ENCODE measurements around the gene MELK. TPM values are rescaled to one million over a fixed set of nuclear protein-coding genes. Genes with fewer than 3 reads are reported as not detected.

Gene MELK
- total and polyA plus RNA-seq, 8 donors, result 1.7 to 15.2 (median 3.8) TPM; not detected in 2

- no peak for TF ChIP-seq EP300 (IDR thresholded peaks at IDR 0.05)
- no peak for TF ChIP-seq POLR2A (IDR thresholded peaks at IDR 0.05)
- TF ChIP-seq POLR2AphosphoS5 (IDR thresholded peaks at IDR 0.05), result no peak
- TF ChIP-seq, protein P1, sequence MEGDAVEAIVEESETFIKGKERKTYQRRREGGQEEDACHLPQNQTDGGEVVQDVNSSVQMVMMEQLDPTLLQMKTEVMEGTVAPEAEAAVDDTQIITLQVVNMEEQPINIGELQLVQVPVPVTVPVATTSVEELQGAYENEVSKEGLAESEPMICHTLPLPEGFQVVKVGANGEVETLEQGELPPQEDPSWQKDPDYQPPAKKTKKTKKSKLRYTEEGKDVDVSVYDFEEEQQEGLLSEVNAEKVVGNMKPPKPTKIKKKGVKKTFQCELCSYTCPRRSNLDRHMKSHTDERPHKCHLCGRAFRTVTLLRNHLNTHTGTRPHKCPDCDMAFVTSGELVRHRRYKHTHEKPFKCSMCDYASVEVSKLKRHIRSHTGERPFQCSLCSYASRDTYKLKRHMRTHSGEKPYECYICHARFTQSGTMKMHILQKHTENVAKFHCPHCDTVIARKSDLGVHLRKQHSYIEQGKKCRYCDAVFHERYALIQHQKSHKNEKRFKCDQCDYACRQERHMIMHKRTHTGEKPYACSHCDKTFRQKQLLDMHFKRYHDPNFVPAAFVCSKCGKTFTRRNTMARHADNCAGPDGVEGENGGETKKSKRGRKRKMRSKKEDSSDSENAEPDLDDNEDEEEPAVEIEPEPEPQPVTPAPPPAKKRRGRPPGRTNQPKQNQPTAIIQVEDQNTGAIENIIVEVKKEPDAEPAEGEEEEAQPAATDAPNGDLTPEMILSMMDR (IDR thresholded peaks at IDR 0.05), result no peak
- DNase-seq, result no peak
- Histone ChIP-seq H3K27me3 (no peaks in the 10 kb centered on the region), H3K9me3 (no peaks in the 10 kb centered on the region), H3K27ac (no peak overlapping the region), H3K36me3 (peaks cover 0 to 10% (median 0%) of the 10 kb centered on the region in 4 donors), H3K4me1 (no peaks in the 10 kb centered on the region), H3K4me3 (no peak overlapping the region)
- 78 to 96% (median 87%) methylated on average over 1 of the region's 1 CpG for WGBS, 5 donors
- intact Hi-C loops (cut with DNase I; ENCODE audit: low total_unique reads), result no loop called here
These were observed 25.6 kb downstream of the MELK start for GRCh38 chr9:36598273-36598672.

DNA sequence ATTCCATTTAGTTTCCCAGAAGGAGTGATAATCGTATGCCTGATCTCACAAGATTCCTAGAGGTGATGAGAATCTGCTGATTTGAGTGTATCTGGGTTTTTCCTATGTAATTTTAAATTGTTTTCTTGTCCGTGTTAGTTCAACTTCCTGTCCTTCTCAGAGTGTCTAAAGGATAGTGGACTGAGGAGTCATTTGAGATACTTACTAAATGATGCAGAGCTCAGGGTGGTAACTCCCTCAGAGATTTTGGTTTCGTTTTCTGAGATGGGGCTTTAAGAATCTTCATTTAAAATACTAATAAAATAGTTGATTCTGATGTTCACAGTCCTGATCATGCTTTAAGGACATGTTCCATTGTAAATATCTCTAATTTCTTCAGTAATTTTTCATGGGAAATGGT lies 30.3 kb downstream of the MELK start:
- Histone ChIP-seq H3K4me1 (no peaks in the 10 kb centered on the region), H3K9me3 (no peaks in the 10 kb centered on the region), H3K4me3 (no peak overlapping the region), H3K27ac (no peak overlapping the region), H3K27me3 (no peaks in the 10 kb centered on the region), H3K36me3 (peaks cover 0 to 10% (median 0%) of the 10 kb centered on the region in 4 donors)
- TF ChIP-seq, protein P1 (IDR thresholded peaks at IDR 0.05), result no peak
- no peak for TF ChIP-seq POLR2AphosphoS5 (IDR thresholded peaks at IDR 0.05)
- TF ChIP-seq POLR2A (IDR thresholded peaks at IDR 0.05), result no peak
- TF ChIP-seq EP300 (IDR thresholded peaks at IDR 0.05), result no peak
- WGBS, 5 donors, result 67 to 78% (median 76%) methylated on average over 3 of the region's 3 CpGs
- intact Hi-C loops (cut with DNase I; ENCODE audit: low total_unique reads), result no loop called here
- no peak for DNase-seq

DNA sequence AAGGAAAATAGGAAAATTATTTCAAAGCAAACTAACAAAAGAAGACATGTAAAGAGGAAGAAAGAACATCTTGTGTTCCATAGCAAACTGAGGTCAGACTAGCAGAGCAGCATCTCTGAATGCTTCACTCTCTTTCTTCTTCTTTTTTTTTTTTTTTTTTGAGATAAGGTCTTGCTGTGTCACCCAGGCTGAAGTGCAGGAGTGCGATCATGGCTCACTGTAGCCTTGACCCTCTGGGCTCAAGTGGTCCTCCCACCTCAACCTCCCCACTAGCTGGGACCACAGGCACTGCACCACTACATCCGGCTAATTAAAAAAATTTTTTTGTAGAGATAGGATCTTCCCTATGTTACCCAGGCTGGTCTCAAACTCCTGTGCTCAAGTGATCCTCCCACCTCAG lies 36.6 kb downstream of the MELK start:
- H3K9me3 ChIP-seq, result no peaks in the 10 kb centered on the region
- no peak overlapping the region for H3K27ac ChIP-seq
- H3K4me3 ChIP-seq, result no peak overlapping the region
- no peaks in the 10 kb centered on the region for H3K4me1 ChIP-seq
- intact Hi-C loops (cut with DNase I; ENCODE audit: low total_unique reads), result no loop called here
- no peak for TF ChIP-seq POLR2AphosphoS5 (IDR thresholded peaks at IDR 0.05)
- TF ChIP-seq, protein P1 (IDR thresholded peaks at IDR 0.05), result no peak
- TF ChIP-seq POLR2A (IDR thresholded peaks at IDR 0.05), result no peak
- no peak for TF ChIP-seq EP300 (IDR thresholded peaks at IDR 0.05)
- no peaks in the 10 kb centered on the region for H3K27me3 ChIP-seq
- 96 to 100% (median 97%) methylated on average over 2 of the region's 2 CpGs for WGBS, 5 donors
- no peaks in the 10 kb centered on the region for H3K36me3 ChIP-seq
- no peak for DNase-seq

DNA sequence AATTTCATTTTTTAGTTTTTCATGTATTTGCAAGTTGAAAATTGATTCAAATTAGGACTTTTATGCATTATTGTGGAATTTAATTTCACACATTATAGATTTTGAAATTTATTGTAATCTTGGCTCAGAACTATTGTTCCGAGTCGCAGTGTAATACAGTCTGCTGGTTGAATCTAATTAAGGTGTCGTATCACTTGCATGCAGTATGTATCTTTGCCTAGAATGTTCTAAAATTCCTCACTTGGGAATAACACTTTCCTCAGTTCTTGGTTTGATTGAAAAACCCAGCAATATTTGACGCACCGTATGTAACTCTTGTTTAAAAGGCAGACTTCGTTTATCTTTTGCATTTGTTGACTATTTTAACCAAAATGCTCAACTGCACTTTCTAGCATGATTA lies 49.4 kb downstream of the MELK start:
- Histone ChIP-seq H3K36me3 (no peaks in the 10 kb centered on the region), H3K27me3 (no peaks in the 10 kb centered on the region), H3K9me3 (no peaks in the 10 kb centered on the region), H3K4me1 (peaks cover 0 to 10% (median 2%) of the 10 kb centered on the region in 4 donors), H3K27ac (no peak overlapping the region), H3K4me3 (no peak overlapping the region)
- TF ChIP-seq, protein P1 (IDR thresholded peaks at IDR 0.05), result no peak
- TF ChIP-seq EP300 (IDR thresholded peaks at IDR 0.05), result no peak
- TF ChIP-seq POLR2A (IDR thresholded peaks at IDR 0.05), result no peak
- TF ChIP-seq POLR2AphosphoS5 (IDR thresholded peaks at IDR 0.05), result no peak
- WGBS, 5 donors, result 92 to 96% (median 95%) methylated on average over 6 of the region's 6 CpGs
- DNase-seq, result no peak
- intact Hi-C loops (cut with DNase I; ENCODE audit: low total_unique reads), result no loop called here
